OCI-LY7 (cell line): ENCODE data around the gene KRTAP5-6. TPM values are rescaled to one million over a fixed set of nuclear protein-coding genes. Genes with fewer than 3 reads are reported as not detected.

Source experiments
- BruUV-seq: library from RNA; stranded (reverse); fragments of 400-500 nt; replicated peaks from 2 replicates; lab custom pipeline; 2021; lab: Mats Ljungman, UMichigan
- CTCF ChIA-PET: fragments of 300-600 bp; sonication (Branson Sonifier 250); formaldehyde crosslinking; loops from one replicate; lab custom pipeline; 2022; ENCODE audit warnings: antibody characterized with exemption; ENCODE audit not compliant: unreplicated experiment; lab: Charles Lee
- POLR2A ChIA-PET: fragments of 300-600 bp; sonication (Branson Sonifier 250); formaldehyde crosslinking; loops from one replicate; lab custom pipeline; 2022; ENCODE audit warnings: antibody characterized with exemption; lab: Charles Lee
- DNase-seq: peaks from one replicate; pipeline ENCODE4 v3.0.0-alpha.2; 2015; ENCODE audit warnings: low spot score
- H2AFZ ChIP-seq: fragments of 200-600 bp; sonication (generic), shearing (Covaris generic); 2 replicates; pipeline ENCODE4 v1.6.1; 2014; ENCODE audit warnings: mild to moderate bottlenecking, antibody characterized with exemption, low read length, moderate library complexity
- H3K27ac ChIP-seq: fragments of 200-600 bp; sonication (generic); 2 replicates; pipeline ENCODE4 v1.5.1; 2014; ENCODE audit warnings: mixed run types, low read depth, mild to moderate bottlenecking, moderate library complexity, low read length, inconsistent platforms; ENCODE audit not compliant: poor library complexity, severe bottlenecking
- H3K36me3 ChIP-seq: fragments of 200-600 bp; sonication (generic); 2 replicates; pipeline ENCODE4 v1.6.1; 2014; ENCODE audit warnings: mild to moderate bottlenecking, antibody characterized with exemption, low read length, moderate library complexity, mixed read lengths; ENCODE audit not compliant: insufficient read depth
- H3K4me1 ChIP-seq: fragments of 200-600 bp; sonication (generic); 2 replicates; pipeline ENCODE4 v1.5.1; 2014; ENCODE audit warnings: mild to moderate bottlenecking, low read length; ENCODE audit not compliant: insufficient read depth, poor library complexity, severe bottlenecking
- H3K4me2 ChIP-seq: fragments of 200-600 bp; sonication (generic); 2 replicates; pipeline ENCODE4 v1.6.1; 2014; ENCODE audit warnings: mild to moderate bottlenecking, low read length
- H3K4me3 ChIP-seq: fragments of 200-600 bp; sonication (generic); 2 replicates; pipeline ENCODE4 v1.5.1; 2014; ENCODE audit warnings: mild to moderate bottlenecking, low read depth, low read length; ENCODE audit not compliant: poor library complexity, severe bottlenecking
- H3K79me2 ChIP-seq: fragments of 200-600 bp; sonication (generic); 2 replicates; pipeline ENCODE4 v1.6.1; 2016; ENCODE audit warnings: low read depth, mild to moderate bottlenecking, low read length, moderate library complexity, mixed read lengths; ENCODE audit not compliant: insufficient read depth
- H3K9me2 ChIP-seq: fragments of 200-600 bp; sonication (generic); 2 replicates; pipeline ENCODE4 v1.6.1; 2016; ENCODE audit warnings: mild to moderate bottlenecking, low read length, mixed read lengths; ENCODE audit not compliant: insufficient read depth
- H3K9me3 ChIP-seq: fragments of 200-600 bp; sonication (generic); 2 replicates; pipeline ENCODE4 v1.6.1; 2014; ENCODE audit warnings: mild to moderate bottlenecking, mixed run types, low read length, mixed read lengths
- H4K20me1 ChIP-seq: fragments of 200-600 bp; sonication (generic); 2 replicates; pipeline ENCODE4 v1.6.1; 2014; ENCODE audit warnings: mild to moderate bottlenecking, antibody characterized with exemption, low read length, moderate library complexity, mixed read lengths; ENCODE audit not compliant: insufficient read depth
- EZH2phosphoT487 ChIP-seq: fragments of 200-600 bp; sonication (generic); IDR thresholded peaks from 2 replicates; pipeline ENCODE4 v1.6.1; 2018; ENCODE audit warnings: low read depth, borderline replicate concordance, mild to moderate bottlenecking, mixed run types, antibody characterized with exemption, low read length, moderate library complexity, mixed read lengths
- intact Hi-C: fragments of 100-400 bp; cut with micrococcal nuclease; formaldehyde crosslinking; loops from one replicate; pipeline ENCODE4 v1.10.0; 2022; ENCODE audit not compliant: unreplicated experiment
- total RNA-seq, 2 experiments: library from RNA; depleted of rRNA in 1 of 2; stranded (reverse); fragments of >200 nt in 1 of 2; shearing (Covaris generic) in 1 of 2; gene quantifications; 2 replicates each; pipeline ENCODE4 v1.2.3, GENCODE V29; 2014 to 2022
- TF ChIP-seq, protein P1 (sequence below): fragments of 200-600 bp; sonication (generic); conservative IDR thresholded peaks from 2 replicates; pipeline ENCODE4 v1.5.1; 2014; ENCODE audit warnings: mild to moderate bottlenecking, antibody characterized with exemption, low read length, moderate library complexity, mixed read lengths

The KRTAP5-6 gene
- total RNA-seq, 2 experiments from 2014 or later: not detected

DNA sequence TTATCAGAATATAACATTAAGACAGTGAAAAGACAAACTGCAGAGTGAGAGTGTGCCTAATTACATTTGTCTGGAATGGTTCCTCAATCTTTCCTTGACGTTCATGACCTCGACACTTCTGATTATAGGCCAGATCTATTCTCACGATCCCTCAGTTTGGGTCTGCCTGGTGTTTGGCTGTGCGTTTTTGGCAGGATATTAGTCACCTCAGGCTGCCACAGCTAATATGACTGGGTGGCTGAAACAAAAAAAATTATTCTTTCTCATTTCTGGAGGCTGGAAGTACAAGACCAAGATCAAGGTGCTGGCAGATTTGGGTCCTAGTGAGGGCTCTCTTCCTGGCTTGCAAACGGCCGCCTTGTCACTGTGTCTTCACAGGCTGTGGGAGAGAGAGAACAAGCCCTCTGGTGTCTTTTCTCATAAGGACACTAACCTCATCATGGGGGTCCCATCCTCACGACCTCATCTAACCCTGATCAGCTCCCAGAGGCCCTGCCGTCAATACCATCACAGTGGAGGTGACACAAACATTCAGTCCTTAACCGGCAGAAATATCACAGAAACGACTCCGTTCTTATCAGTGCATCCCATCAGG lies 30.2 kb downstream of the KRTAP5-6 start:
- ChIA-PET POLR2A (no interaction called here), CTCF (no interaction called here)
- intact Hi-C loops: no loop called here
- no peaks in the 10 kb centered on the region for H3K9me3 ChIP-seq
- H3K4me3 ChIP-seq: no peak overlapping the region
- H3K9me2 ChIP-seq: no peaks in the 10 kb centered on the region
- no peak for DNase-seq
- TF ChIP-seq EZH2phosphoT487: no peak
- TF ChIP-seq, protein P1, sequence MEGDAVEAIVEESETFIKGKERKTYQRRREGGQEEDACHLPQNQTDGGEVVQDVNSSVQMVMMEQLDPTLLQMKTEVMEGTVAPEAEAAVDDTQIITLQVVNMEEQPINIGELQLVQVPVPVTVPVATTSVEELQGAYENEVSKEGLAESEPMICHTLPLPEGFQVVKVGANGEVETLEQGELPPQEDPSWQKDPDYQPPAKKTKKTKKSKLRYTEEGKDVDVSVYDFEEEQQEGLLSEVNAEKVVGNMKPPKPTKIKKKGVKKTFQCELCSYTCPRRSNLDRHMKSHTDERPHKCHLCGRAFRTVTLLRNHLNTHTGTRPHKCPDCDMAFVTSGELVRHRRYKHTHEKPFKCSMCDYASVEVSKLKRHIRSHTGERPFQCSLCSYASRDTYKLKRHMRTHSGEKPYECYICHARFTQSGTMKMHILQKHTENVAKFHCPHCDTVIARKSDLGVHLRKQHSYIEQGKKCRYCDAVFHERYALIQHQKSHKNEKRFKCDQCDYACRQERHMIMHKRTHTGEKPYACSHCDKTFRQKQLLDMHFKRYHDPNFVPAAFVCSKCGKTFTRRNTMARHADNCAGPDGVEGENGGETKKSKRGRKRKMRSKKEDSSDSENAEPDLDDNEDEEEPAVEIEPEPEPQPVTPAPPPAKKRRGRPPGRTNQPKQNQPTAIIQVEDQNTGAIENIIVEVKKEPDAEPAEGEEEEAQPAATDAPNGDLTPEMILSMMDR: no peak
- peaks cover 13% of the 10 kb centered on the region for H3K4me1 ChIP-seq
- H4K20me1 ChIP-seq: no peaks in the 10 kb centered on the region
- H3K36me3 ChIP-seq: no peaks in the 10 kb centered on the region
- H3K79me2 ChIP-seq: no peaks in the 10 kb centered on the region
- H2AFZ ChIP-seq: no peak overlapping the region
- H3K27ac ChIP-seq: no peak overlapping the region
- no TSS peak for BruUV-seq
- no peak overlapping the region for H3K4me2 ChIP-seq

DNA sequence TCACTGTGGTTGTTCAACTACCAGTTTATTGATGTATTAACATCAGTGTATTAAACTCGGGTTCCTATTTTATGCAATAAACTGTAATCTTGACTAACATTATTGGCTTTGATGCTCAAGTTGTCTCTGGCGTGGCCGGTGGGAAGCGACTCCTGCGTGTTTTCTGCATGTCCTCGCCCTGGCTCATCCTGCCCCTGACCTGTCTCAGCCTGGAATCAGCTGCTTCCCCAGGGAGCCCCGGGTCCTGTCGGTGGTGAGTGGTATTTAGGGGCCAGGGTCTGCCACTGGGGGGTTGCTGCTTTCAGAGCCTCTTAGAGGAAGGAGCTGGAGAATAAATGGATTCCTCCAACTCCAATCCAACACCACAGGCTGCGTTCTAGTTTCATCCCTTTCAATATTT lies 30.9 kb downstream of the KRTAP5-6 start:
- H3K36me3 ChIP-seq: no peaks in the 10 kb centered on the region
- peaks cover 13% of the 10 kb centered on the region for H3K4me1 ChIP-seq
- H3K4me2 ChIP-seq: no peak overlapping the region
- H3K9me2 ChIP-seq: no peaks in the 10 kb centered on the region
- no peak overlapping the region for H3K27ac ChIP-seq
- H2AFZ ChIP-seq: no peak overlapping the region
- no peak for DNase-seq
- no peaks in the 10 kb centered on the region for H3K9me3 ChIP-seq
- BruUV-seq: no TSS peak
- TF ChIP-seq, protein P1: no peak
- no peak for TF ChIP-seq EZH2phosphoT487
- ChIA-PET CTCF (no interaction called here), POLR2A (no interaction called here)
- no peaks in the 10 kb centered on the region for H3K79me2 ChIP-seq
- H4K20me1 ChIP-seq: no peaks in the 10 kb centered on the region
- intact Hi-C loops: no loop called here
- H3K4me3 ChIP-seq: no peak overlapping the region

DNA sequence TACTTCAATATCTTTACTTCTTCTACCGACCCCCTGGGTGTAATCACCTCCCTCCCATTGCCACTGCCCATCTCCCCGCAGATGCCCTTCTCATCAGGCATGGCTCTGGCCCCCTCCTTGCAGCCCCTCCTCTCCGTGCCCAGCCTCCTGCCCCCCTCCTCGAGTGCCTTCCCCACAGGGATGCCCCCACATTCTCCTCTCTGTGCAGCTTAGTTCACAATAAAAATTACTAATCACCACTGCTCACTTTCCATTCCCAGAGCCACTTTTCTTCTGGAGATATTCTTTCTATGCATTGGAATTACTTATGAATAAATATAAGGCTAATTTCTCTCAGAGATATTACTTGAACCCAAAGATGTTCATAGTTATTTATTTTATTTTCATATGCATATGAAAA lies 31.3 kb downstream of the KRTAP5-6 start:
- no peak for DNase-seq
- BruUV-seq: no TSS peak
- no peaks in the 10 kb centered on the region for H3K79me2 ChIP-seq
- no peaks in the 10 kb centered on the region for H4K20me1 ChIP-seq
- ChIA-PET POLR2A (no interaction called here), CTCF (no interaction called here)
- peaks cover 13% of the 10 kb centered on the region for H3K4me1 ChIP-seq
- no peaks in the 10 kb centered on the region for H3K36me3 ChIP-seq
- H3K27ac ChIP-seq: no peak overlapping the region
- H2AFZ ChIP-seq: no peak overlapping the region
- TF ChIP-seq EZH2phosphoT487: no peak
- TF ChIP-seq, protein P1: no peak
- H3K4me3 ChIP-seq: no peak overlapping the region
- H3K9me3 ChIP-seq: no peaks in the 10 kb centered on the region
- H3K9me2 ChIP-seq: no peaks in the 10 kb centered on the region
- intact Hi-C loops: no loop called here
- no peak overlapping the region for H3K4me2 ChIP-seq
